Testis (tissue), 3 donors: ENCODE results near the gene VRK1. TPM values are rescaled to one million over a fixed set of nuclear protein-coding genes. Genes with fewer than 3 reads are reported as not detected.

Source experiments
- DNase-seq: peaks from one replicate; pipeline ENCODE4 v3.0.0-alpha.2; 2019
- H3K27ac ChIP-seq, 2 donors: fragments of 200-600 bp; sonication (generic); one replicate each; pipeline ENCODE4 v1.5.1; 2019
- H3K27me3 ChIP-seq: fragments of 200-600 bp; sonication (generic); one replicate; pipeline ENCODE4 v1.5.1; 2019
- H3K36me3 ChIP-seq: fragments of 200-600 bp; sonication (generic); one replicate; pipeline ENCODE4 v1.5.1; 2017; ENCODE audit warnings: low read depth; ENCODE audit errors: missing control alignments
- H3K4me1 ChIP-seq: fragments of 200-600 bp; sonication (generic); one replicate; pipeline ENCODE4 v1.5.1; 2019
- H3K4me3 ChIP-seq, 2 donors: fragments of 200-600 bp; sonication (generic); one replicate each; pipeline ENCODE4 v1.5.1; 2017 to 2019
- H3K9me3 ChIP-seq: fragments of 200-600 bp; sonication (generic); one replicate; pipeline ENCODE4 v1.5.1; 2017
- POLR2A ChIP-seq: fragments of 450-650 bp; IDR thresholded peaks from one replicate; pipeline ENCODE4 v1.6.1; 2017; ENCODE audit warnings: antibody characterized with exemption, mild to moderate bottlenecking, moderate library complexity
- WGBS, 2 donors: methylation state at CpG; one replicate each; pipeline ENCODE4 v1.1.5; 2018; 5-methylcytosine and 5-hydroxymethylcytosine counted together
- intact Hi-C: fragments of 100-400 bp; cut with DNase I; formaldehyde crosslinking; loops from one replicate; pipeline ENCODE4 v1.15.1; 2023; ENCODE audit warnings: low total_unique reads
- polyA plus RNA-seq: library from polyadenylated mRNA; stranded (reverse); fragments of 350-450 nt; fragmentation: Illumina TruSeq; extraction: RNeasy Lipid Tissue Mini Kit (QIAGEN cat#74804); gene quantifications from one replicate; pipeline ENCODE4 v1.2.3, GENCODE V29; 2014; ENCODE audit warnings: low read depth, low replicate concordance; ENCODE audit not compliant: insufficient read depth
- total RNA-seq, 2 donors: library from RNA; depleted of rRNA; stranded (reverse); fragments of >200 nt; gene quantifications; one replicate each; pipeline ENCODE4 v1.2.3, GENCODE V29; 2016
- TF ChIP-seq, protein P1 (sequence below), 3 experiments: fragments of 450-650 bp in 2 of 3; fragments of 200-600 bp in 1 of 3; sonication (generic) in 1 of 3; IDR thresholded peaks; one replicate each; pipeline ENCODE4 v1.5.1; 2016 to 2019; ENCODE audit warnings: antibody characterized with exemption in 3 of 3, mild to moderate bottlenecking in 2 of 3, moderate library complexity in 1 of 3

Gene VRK1
- total and polyA plus RNA-seq, 3 donors from 2014 or later: 44.7 to 52.0 (median 49.2) TPM

DNA sequence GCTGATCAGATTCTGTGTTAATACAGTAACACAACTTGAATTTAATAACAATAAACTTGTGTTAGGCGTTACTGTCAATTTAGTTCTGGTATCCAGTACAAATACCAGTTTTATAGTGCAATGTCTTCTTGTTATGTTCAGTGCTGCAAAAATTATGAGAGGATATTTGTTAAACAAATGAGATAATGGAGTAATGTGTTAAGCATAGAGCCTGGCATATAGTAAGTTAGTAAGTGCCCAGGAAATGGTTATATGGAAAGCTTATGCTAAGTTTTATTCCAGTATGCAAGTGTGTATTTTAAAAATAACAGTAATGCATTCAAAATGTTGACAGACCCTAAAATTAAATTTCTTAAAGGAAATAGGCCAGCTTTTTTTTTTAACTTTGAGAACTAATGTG is 1.8 kb downstream of the VRK1 start:
- 44 to 68% methylated on average over 1 of the region's 1 CpG for WGBS, 2 donors
- H3K4me3 ChIP-seq: no peak overlapping the region
- H3K36me3 ChIP-seq: no peaks in the 10 kb centered on the region
- no peak overlapping the region for H3K27ac ChIP-seq
- H3K9me3 ChIP-seq: no peaks in the 10 kb centered on the region
- H3K27me3 ChIP-seq: no peaks in the 10 kb centered on the region
- no peaks in the 10 kb centered on the region for H3K4me1 ChIP-seq
- no peak for DNase-seq
- TF ChIP-seq, protein P1, sequence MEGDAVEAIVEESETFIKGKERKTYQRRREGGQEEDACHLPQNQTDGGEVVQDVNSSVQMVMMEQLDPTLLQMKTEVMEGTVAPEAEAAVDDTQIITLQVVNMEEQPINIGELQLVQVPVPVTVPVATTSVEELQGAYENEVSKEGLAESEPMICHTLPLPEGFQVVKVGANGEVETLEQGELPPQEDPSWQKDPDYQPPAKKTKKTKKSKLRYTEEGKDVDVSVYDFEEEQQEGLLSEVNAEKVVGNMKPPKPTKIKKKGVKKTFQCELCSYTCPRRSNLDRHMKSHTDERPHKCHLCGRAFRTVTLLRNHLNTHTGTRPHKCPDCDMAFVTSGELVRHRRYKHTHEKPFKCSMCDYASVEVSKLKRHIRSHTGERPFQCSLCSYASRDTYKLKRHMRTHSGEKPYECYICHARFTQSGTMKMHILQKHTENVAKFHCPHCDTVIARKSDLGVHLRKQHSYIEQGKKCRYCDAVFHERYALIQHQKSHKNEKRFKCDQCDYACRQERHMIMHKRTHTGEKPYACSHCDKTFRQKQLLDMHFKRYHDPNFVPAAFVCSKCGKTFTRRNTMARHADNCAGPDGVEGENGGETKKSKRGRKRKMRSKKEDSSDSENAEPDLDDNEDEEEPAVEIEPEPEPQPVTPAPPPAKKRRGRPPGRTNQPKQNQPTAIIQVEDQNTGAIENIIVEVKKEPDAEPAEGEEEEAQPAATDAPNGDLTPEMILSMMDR (IDR thresholded peaks at IDR 0.05): no peak
- no peak for TF ChIP-seq POLR2A
- intact Hi-C loops: no loop called here

DNA sequence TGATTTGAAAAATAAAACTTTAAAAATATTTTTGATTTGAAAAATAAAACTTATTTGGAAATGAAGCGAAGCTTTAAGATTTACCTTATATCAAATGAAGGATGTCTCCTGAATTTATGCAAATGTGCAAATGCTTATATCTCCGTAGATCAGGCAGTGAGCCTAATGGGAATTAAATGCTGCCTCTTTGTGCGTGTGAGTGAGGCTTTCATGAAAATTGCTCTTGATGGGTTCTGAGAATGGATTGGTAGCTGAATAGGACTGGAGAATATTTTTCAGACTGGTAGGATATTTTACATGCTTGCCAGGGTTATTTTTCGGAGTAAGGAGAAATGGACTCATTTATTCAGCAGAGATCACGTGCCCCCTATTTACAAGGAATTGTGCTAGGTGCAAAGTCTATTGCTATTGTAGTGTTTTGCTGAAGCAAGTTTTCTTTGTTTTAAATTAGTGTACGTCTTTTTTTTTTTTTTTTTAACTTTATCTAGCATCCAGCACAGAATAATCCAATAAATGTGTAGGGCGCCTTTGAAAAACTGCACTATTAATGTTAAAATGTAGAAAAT is 2.4 kb downstream of the VRK1 start:
- intact Hi-C loops: no loop called here
- 73 to 83% methylated on average over 7 of the region's 7 CpGs for WGBS, 2 donors
- TF ChIP-seq POLR2A: no peak
- TF ChIP-seq, protein P1 (IDR thresholded peaks at IDR 0.05): no peak
- no peak for DNase-seq
- Histone ChIP-seq H3K4me1 (no peaks in the 10 kb centered on the region), H3K4me3 (no peak overlapping the region), H3K9me3 (no peaks in the 10 kb centered on the region), H3K27me3 (no peaks in the 10 kb centered on the region), H3K27ac (no peak overlapping the region), H3K36me3 (no peaks in the 10 kb centered on the region)

DNA sequence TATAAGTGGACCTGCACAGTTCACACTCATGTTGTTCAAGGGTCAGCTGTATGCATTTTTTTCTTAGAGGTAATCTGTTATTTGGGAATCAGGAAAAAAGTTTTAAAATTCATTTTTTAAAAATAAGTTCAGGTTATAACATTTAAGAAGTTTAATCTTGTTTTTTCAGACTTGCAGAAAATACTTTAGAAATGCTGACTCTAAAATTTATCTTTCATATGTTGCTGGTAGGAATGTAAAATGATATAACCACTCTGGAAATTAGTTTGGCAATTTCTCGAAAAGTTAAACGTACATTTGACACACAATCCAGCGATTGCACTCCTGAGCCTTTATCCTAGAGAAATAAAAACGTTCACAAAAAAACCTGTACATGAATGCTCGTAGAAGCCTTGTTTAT is 4.7 kb downstream of the VRK1 start:
- Histone ChIP-seq H3K9me3 (no peaks in the 10 kb centered on the region), H3K27ac (no peak overlapping the region), H3K36me3 (no peaks in the 10 kb centered on the region), H3K4me1 (no peaks in the 10 kb centered on the region), H3K4me3 (no peak overlapping the region), H3K27me3 (no peaks in the 10 kb centered on the region)
- intact Hi-C loops: no loop called here
- 71 to 93% methylated on average over 5 of the region's 5 CpGs for WGBS, 2 donors
- TF ChIP-seq, protein P1 (IDR thresholded peaks at IDR 0.05): no peak
- no peak for TF ChIP-seq POLR2A
- no peak for DNase-seq

DNA sequence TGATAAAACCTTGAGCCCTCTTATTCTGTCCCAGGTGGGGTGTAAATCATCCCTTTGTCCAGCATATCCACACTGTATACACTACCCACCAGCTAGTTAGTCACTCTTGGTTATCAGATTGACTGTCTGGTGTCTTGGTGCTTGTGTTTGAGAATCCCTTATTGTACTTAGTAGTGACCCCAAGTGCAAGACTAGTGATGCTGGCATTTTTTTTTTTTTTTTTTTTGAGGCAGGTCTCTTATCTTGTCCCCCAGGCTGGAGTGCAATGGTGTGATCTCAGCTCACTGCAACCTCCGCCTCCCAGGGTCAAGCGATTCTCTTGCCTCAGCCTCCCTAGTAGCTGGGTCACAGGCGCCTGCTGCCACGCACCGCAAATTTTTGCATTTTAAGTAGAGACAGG is 5.8 kb downstream of the VRK1 start:
- no peak overlapping the region for H3K27ac ChIP-seq
- WGBS, 2 donors: 97 to 98% methylated on average over 5 of the region's 5 CpGs
- no peaks in the 10 kb centered on the region for H3K27me3 ChIP-seq
- H3K36me3 ChIP-seq: no peaks in the 10 kb centered on the region
- no peaks in the 10 kb centered on the region for H3K4me1 ChIP-seq
- intact Hi-C loops: no loop called here
- no peak for DNase-seq
- TF ChIP-seq POLR2A: no peak
- TF ChIP-seq, protein P1 (IDR thresholded peaks at IDR 0.05): no peak
- H3K4me3 ChIP-seq: no peak overlapping the region
- no peaks in the 10 kb centered on the region for H3K9me3 ChIP-seq

DNA sequence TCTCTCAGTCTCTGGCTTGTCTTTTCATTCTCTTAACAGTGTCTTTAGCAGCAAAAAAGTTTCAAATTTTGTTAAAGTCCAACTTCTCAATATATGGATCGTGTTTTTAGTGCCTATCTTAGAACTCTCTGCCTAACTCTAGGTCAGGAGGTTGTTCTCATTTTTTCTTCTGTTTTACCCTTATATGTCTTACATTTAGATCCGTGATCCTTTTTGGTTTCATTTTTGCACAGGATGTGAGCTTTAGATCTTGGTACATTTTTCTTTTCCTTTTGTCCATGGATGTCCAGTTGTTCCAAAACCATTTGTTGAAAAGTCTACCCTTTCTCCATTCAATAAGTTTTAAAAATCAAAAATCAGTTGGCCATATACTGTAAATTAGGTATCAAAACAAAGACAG is 6.8 kb downstream of the VRK1 start:
- WGBS, 2 donors: 88 to 93% methylated on average over 2 of the region's 2 CpGs
- TF ChIP-seq POLR2A: no peak
- TF ChIP-seq, protein P1 (IDR thresholded peaks at IDR 0.05): no peak
- no peaks in the 10 kb centered on the region for H3K9me3 ChIP-seq
- H3K4me1 ChIP-seq: no peaks in the 10 kb centered on the region
- H3K36me3 ChIP-seq: no peaks in the 10 kb centered on the region
- DNase-seq: no peak
- H3K27me3 ChIP-seq: no peaks in the 10 kb centered on the region
- no peak overlapping the region for H3K4me3 ChIP-seq
- intact Hi-C loops: no loop called here
- no peak overlapping the region for H3K27ac ChIP-seq
